CD4-positive, CD25-positive, alpha-beta regulatory T cell (primary cell): ENCODE results near the gene SLC9A7. TPM values are rescaled to one million over a fixed set of nuclear protein-coding genes. Genes with fewer than 3 reads are reported as not detected.

Experiments
- ATAC-seq, 2 donors: fragments of 150-1000 bp; cut with Tn5 transposase; one replicate each; pipeline ENCODE4 v1.10.0; 2021; ENCODE audit warnings: low read depth in 2 of 2, moderate number of reproducible peaks in 2 of 2, moderate library complexity in 1 of 2
- DNase-seq, 3 donors: peaks; one replicate each; pipeline versions ENCODE4 v3.0.0 to v3.0.0-alpha.2; 2012 to 2022; ENCODE audit warnings: mixed read lengths in 1 of 3
- H3K27ac ChIP-seq: one replicate; pipeline ENCODE4 v1.7.0; 2013; ENCODE audit warnings: mild to moderate bottlenecking, low read length; ENCODE audit not compliant: insufficient read depth, poor library complexity, severe bottlenecking
- H3K27me3 ChIP-seq: one replicate; pipeline ENCODE4 v1.7.0; 2013; ENCODE audit warnings: low read length; ENCODE audit not compliant: control insufficient read depth, insufficient read depth
- H3K36me3 ChIP-seq: one replicate; pipeline ENCODE4 v1.7.0; 2013; ENCODE audit warnings: mild to moderate bottlenecking, low read length, moderate library complexity; ENCODE audit not compliant: control insufficient read depth, insufficient read depth
- H3K4me1 ChIP-seq: 2 replicates; pipeline ENCODE4 v1.7.0; 2013; ENCODE audit warnings: mild to moderate bottlenecking, low read length; ENCODE audit not compliant: insufficient read depth, control insufficient read depth, poor library complexity, severe bottlenecking
- H3K4me3 ChIP-seq: one replicate; pipeline ENCODE4 v1.7.0; 2013; ENCODE audit warnings: low read depth, mild to moderate bottlenecking, low read length, moderate library complexity
- H3K9me3 ChIP-seq, 2 experiments: 1 replicate in 1 of 2; 2 replicates in 1 of 2; pipeline ENCODE4 v1.7.0; 2013; ENCODE audit warnings: low read length in 2 of 2, mild to moderate bottlenecking in 1 of 2, moderate library complexity in 1 of 2; ENCODE audit not compliant: control insufficient read depth in 2 of 2
- H3K27ac Mint-ChIP-seq, 3 donors: one replicate each; pipeline ENCODE4 v1.8.0; 2020 to 2022; ENCODE audit warnings: mild to moderate bottlenecking in 3 of 3, mixed read lengths in 3 of 3, moderate library complexity in 2 of 3
- H3K27me3 Mint-ChIP-seq: one replicate; pipeline ENCODE4 v1.8.0; 2022; ENCODE audit warnings: mild to moderate bottlenecking, mixed read lengths
- H3K36me3 Mint-ChIP-seq: one replicate; pipeline ENCODE4 v1.8.0; 2020; ENCODE audit warnings: mixed read lengths
- H3K4me1 Mint-ChIP-seq, 4 donors: one replicate each; pipeline ENCODE4 v1.8.0; 2020 to 2022; ENCODE audit warnings: mixed read lengths in 4 of 4, mild to moderate bottlenecking in 1 of 4
- H3K4me3 Mint-ChIP-seq, 4 donors: one replicate each; pipeline ENCODE4 v1.8.0; 2020 to 2022; ENCODE audit warnings: mild to moderate bottlenecking in 4 of 4, mixed read lengths in 4 of 4, moderate library complexity in 3 of 4
- H3K9me3 Mint-ChIP-seq, 7 donors: one replicate each; pipeline ENCODE4 v1.8.0; 2020 to 2022; ENCODE audit warnings: mixed read lengths in 7 of 7, mild to moderate bottlenecking in 3 of 7, moderate library complexity in 2 of 7
- polyA plus RNA-seq, 4 donors: library from polyadenylated mRNA; unstranded; fragments of 300-500 nt; fragmentation: Illumina TruSeq; gene quantifications; one replicate each; pipeline ENCODE4 v1.2.3, GENCODE V29; 2021
- total RNA-seq: library from RNA; stranded (reverse); gene quantifications from one replicate; pipeline ENCODE4 v1.2.3, GENCODE V29; 2022

SLC9A7 gene
- total and polyA plus RNA-seq, 5 donors from 2014 or later, result 3.6 to 6.4 (median 4.2) TPM

DNA sequence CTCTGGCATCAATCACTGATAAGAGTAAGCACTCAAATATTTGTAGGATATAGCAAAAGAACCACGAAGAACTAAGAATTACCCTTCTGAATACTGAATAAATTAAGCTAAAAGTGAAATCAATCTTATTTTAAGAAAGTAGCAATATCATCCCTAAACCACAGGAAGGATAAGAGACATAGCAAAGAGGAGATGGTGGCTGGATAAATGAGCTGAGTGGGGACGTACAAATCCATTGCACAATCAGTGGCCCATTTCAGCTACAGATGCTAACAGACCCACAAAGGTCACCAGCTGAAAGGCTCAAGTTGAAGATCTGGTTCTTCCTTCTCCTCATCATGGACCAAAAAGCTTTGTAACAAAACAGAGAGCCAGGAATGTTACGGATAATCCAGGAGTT, 77.1 kb downstream of the SLC9A7 start:
- DNase-seq (no peak), ATAC-seq (no peak)
- Mint-ChIP-seq H3K36me3 (no peaks in the 10 kb centered on the region), H3K4me3 (no peak overlapping the region), H3K27me3 (no peaks in the 10 kb centered on the region), H3K27ac (no peak overlapping the region), H3K9me3 (no peaks in the 10 kb centered on the region), H3K4me1 (peaks cover 0 to 5% (median 1%) of the 10 kb centered on the region in 4 donors)
- Histone ChIP-seq H3K4me3 (no peak overlapping the region), H3K4me1 (no peaks in the 10 kb centered on the region), H3K27me3 (no peaks in the 10 kb centered on the region), H3K27ac (no peak overlapping the region), H3K9me3 (no peaks in the 10 kb centered on the region), H3K36me3 (no peaks in the 10 kb centered on the region)

DNA sequence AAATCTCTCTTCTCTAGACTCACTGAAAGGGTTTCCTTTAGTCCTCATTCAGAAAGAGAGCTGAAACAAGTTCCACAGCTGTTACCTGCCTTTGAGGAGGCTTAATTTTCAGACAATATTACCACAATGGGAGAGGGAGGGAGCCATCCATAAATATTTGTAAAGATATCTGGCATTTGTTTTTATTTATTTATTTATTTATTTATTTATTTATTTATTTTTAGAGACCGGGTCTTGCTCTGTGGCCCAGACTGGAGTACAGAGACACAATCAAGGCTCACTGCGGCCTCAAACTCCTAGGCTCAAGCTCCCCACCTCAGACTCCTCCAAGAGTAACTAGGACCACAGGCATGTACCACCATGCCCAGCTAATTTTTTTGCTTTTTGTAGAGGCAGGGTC, 80.7 kb downstream of the SLC9A7 start:
- Histone ChIP-seq H3K27ac (no peak overlapping the region), H3K4me1 (peaks cover 3% of the 10 kb centered on the region), H3K9me3 (no peaks in the 10 kb centered on the region), H3K27me3 (no peaks in the 10 kb centered on the region), H3K4me3 (no peak overlapping the region), H3K36me3 (no peaks in the 10 kb centered on the region)
- Mint-ChIP-seq H3K9me3 (no peaks in the 10 kb centered on the region), H3K36me3 (no peaks in the 10 kb centered on the region), H3K27ac (no peak overlapping the region), H3K27me3 (no peaks in the 10 kb centered on the region), H3K4me3 (no peak overlapping the region), H3K4me1 (peaks cover 0 to 6% (median 3%) of the 10 kb centered on the region in 4 donors)
- DNase-seq, result no peak
- no peak for ATAC-seq

DNA sequence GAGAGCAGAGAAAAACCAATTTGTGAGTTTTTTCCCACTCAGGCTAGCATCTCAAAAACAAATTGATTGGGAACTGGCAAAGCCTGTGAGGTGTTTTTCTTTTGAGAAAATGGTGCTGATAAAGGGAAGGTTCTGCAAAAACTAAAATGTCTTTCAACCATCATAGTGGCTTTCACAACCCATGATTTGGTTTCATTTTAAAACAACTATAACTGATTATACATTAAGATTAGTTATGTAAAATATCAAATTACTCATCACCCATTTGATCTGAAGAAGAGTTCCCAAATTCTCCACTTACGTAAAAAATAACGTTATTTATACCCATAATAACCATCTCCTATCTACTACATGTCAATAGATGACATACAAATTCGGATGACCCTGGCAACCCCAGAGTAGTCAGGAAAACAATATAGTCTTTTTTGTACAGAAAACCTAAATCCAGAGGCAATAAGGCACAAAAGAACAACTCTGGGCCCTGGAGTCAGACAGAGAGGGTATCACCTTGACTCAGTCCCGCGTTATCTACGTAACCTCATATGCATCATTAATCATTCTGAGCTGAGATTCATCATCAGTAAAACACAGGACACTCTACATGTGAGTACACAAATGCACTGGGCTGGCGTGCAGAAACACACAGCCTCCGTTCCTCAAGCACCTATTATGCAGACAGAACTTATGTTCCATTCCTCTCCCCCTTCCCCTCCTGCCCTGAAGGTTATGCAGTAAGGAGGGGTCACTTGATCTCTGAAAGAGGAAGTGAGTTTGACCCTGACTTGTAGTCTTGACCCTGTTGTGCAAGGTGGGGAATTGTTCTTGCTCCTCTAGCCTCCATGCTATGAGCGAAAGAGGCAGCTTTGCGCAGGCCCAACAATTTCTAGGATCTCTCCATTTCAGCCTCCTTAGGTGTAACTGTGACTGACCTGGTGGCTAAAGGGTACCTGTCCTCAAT, 82.2 kb downstream of the SLC9A7 start:
- DNase-seq (peak in 1 of 3 donors; percentile 10), ATAC-seq (no peak)
- H3K4me3 Mint-ChIP-seq, result peak overlapping the region in 3 of 4 donors; percentile 12 to 50 (median 13)
- peaks cover 5% of the 10 kb centered on the region for H3K36me3 Mint-ChIP-seq
- peaks cover 0 to 6% (median 3%) of the 10 kb centered on the region in 4 donors for H3K4me1 Mint-ChIP-seq
- Histone ChIP-seq H3K4me1 (peaks cover 3% of the 10 kb centered on the region), H3K4me3 (peak overlapping the region; percentile 48), H3K27me3 (no peaks in the 10 kb centered on the region), H3K36me3 (no peaks in the 10 kb centered on the region), H3K9me3 (no peaks in the 10 kb centered on the region), H3K27ac (peak overlapping the region; percentile 23)
- no peaks in the 10 kb centered on the region for H3K27me3 Mint-ChIP-seq
- H3K9me3 Mint-ChIP-seq, result no peaks in the 10 kb centered on the region
- peak overlapping the region in 2 of 3 donors; percentile 16 to 85 for H3K27ac Mint-ChIP-seq

DNA sequence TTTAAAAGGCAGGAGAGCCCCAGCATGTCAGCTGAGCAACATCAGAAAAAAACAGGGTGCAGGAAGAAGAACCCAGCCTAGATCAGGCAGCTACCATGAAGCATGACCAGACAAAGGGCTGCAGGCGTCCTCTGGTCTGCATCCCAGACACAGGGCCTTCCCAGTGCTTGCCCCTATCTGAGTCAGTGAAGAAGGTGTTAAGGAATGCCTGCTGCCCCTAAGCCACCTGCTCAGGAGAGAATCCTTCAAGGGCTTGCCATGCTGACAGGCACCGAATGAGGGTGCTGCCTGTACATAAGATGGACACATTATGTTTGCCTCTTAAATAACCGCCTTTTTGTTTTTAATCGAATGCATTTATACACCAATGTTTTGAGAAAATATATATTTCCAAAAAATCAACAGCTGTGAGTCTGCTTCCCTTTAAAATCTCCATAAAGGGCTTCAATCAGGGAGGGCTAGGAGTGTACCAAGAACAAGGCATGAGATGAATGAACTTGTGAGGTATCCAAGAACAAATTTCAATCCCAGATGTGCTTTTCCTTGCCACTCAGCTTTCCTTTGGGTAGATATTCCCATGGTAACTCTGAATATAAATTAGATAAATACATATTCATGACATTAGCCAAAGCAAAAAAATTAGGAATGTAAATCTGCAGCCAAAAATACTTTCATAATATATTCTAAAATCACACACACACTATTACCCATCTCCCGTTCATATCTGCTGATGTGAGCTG, 85.1 kb downstream of the SLC9A7 start:
- Histone ChIP-seq H3K36me3 (no peaks in the 10 kb centered on the region), H3K27me3 (no peaks in the 10 kb centered on the region), H3K9me3 (no peaks in the 10 kb centered on the region), H3K4me3 (no peak overlapping the region), H3K27ac (no peak overlapping the region), H3K4me1 (peaks cover 3% of the 10 kb centered on the region)
- no peak for DNase-seq
- Mint-ChIP-seq H3K27ac (no peak overlapping the region), H3K9me3 (peaks cover 0 to 2% (median 0%) of the 10 kb centered on the region in 7 donors), H3K4me3 (no peak overlapping the region), H3K36me3 (peaks cover 5% of the 10 kb centered on the region), H3K27me3 (no peaks in the 10 kb centered on the region), H3K4me1 (peaks cover 0 to 6% (median 3%) of the 10 kb centered on the region in 4 donors)
- ATAC-seq, result no peak

DNA sequence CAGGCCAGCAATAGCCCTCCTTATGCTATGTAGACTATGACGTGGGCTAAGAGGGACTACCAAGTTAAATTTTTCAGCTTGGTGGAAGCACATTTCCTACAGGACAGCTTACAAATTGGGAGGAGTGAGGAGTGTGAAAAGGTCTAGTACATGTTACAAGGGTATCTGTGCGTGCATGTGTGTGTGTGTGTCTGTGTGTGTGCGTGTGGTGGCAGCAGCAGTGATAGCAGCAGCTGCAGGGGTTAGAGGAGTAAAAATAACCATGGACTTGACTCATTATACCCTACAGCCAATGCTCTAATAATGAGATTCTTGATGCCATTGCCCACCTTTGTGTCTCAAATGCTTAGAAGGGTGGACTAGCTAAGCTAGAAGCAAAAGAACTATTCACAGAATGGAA, 88.6 kb downstream of the SLC9A7 start:
- ATAC-seq, result no peak
- no peak overlapping the region for H3K4me3 Mint-ChIP-seq

DNA sequence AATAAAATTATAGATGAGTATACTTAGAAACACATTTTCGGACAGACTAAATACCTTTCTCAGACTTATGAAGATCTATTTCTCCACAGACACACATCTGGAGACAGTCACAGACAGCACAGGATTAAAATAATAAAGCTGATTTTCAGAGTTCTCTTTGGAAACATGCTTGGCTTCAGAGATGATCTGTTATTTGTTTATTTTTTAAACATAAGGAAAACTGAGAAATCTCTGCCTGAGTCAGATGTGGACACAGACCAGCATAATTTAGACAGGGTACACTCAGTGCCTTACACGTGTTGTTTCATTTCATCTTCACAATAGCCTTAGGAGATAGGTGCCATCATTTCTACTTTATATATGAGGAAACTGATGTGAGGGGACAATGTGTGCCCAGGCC, 92.1 kb downstream of the SLC9A7 start:
- Histone ChIP-seq H3K4me1 (no peaks in the 10 kb centered on the region), H3K27ac (no peak overlapping the region), H3K4me3 (no peak overlapping the region), H3K36me3 (no peaks in the 10 kb centered on the region), H3K9me3 (no peaks in the 10 kb centered on the region), H3K27me3 (no peaks in the 10 kb centered on the region)
- Mint-ChIP-seq H3K9me3 (peaks cover 0 to 2% (median 0%) of the 10 kb centered on the region in 7 donors), H3K27me3 (no peaks in the 10 kb centered on the region), H3K27ac (no peak overlapping the region), H3K36me3 (no peaks in the 10 kb centered on the region), H3K4me3 (no peak overlapping the region), H3K4me1 (peaks cover 0 to 8% (median 3%) of the 10 kb centered on the region in 4 donors)
- ATAC-seq (no peak), DNase-seq (no peak)

More for the DNA sequence above, 88.6 kb downstream of the SLC9A7 start:
- no peaks in the 10 kb centered on the region for H3K36me3 ChIP-seq
- no peak for DNase-seq
- no peaks in the 10 kb centered on the region for H3K27me3 ChIP-seq
- H3K9me3 Mint-ChIP-seq, result peaks cover 0 to 2% (median 0%) of the 10 kb centered on the region in 7 donors
- no peak overlapping the region for H3K4me3 ChIP-seq
- no peak overlapping the region for H3K27ac Mint-ChIP-seq
- peaks cover 0 to 6% (median 4%) of the 10 kb centered on the region in 4 donors for H3K4me1 Mint-ChIP-seq
- no peak overlapping the region for H3K27ac ChIP-seq
- peaks cover 5% of the 10 kb centered on the region for H3K36me3 Mint-ChIP-seq
- H3K9me3 ChIP-seq, result no peaks in the 10 kb centered on the region
- H3K4me1 ChIP-seq, result no peaks in the 10 kb centered on the region
- H3K27me3 Mint-ChIP-seq, result no peaks in the 10 kb centered on the region

DNA sequence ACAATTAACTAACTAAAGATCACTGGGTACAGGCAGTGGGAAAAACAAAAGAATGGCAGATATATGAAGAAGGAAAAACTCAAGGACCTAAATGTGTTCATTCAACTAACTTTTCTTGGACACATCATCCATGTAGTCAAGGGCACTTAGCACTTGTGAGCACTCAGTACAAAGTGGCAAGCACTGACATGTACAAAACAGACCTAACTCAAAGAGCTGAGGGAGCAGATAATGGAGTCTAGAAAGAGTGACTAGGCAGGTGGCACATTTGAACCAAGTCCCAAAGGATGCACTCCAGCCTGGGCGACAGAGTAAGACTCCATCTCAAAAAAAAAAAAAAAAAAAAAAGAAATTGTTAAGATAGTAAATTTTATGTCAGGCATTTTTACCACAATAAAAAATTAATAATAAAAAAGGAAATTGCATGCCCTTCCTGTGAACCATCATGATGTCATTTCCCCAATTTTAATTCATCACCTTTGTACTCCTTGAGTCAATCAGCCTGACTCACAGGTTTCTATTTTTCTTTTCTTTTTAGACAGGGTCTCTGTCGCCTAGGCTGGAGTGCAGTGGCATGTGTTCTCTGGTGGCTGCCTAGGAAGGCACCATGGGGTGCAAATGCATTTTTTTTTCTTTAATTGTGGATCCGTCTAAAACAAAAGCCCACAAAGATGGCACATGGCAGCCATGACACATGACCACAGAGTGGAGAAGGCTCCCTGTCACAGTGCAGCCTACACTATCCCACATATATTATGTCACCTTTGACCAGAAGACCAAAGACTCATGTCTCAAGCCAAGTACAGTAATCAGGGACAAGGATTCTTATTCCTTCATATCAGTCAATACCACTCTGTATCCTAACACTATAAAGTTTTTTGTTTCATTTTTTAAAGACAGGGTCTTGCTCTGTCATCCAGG, 93.4 kb downstream of the SLC9A7 start:
- Mint-ChIP-seq H3K4me1 (peaks cover 0 to 8% (median 3%) of the 10 kb centered on the region in 4 donors), H3K4me3 (no peak overlapping the region), H3K27ac (peak overlapping the region in 2 of 3 donors; percentile 36 to 43), H3K36me3 (no peaks in the 10 kb centered on the region), H3K27me3 (no peaks in the 10 kb centered on the region), H3K9me3 (peaks cover 0 to 2% (median 0%) of the 10 kb centered on the region in 7 donors)
- H3K27me3 ChIP-seq, result no peaks in the 10 kb centered on the region
- no peak overlapping the region for H3K4me3 ChIP-seq
- no peaks in the 10 kb centered on the region for H3K4me1 ChIP-seq
- DNase-seq (no peak), ATAC-seq (no peak)
- no peak overlapping the region for H3K27ac ChIP-seq
- no peaks in the 10 kb centered on the region for H3K9me3 ChIP-seq
- no peaks in the 10 kb centered on the region for H3K36me3 ChIP-seq
